HK-2 (cell line): Measurements from ENCODE around the gene SUCLA2.
"Not testable (repeated sequence)": the region's sequence is repeated elsewhere in the genome, so short reads cannot be mapped to it uniquely, and the experiment has no call there.

Experiments
- DNase-seq: peaks from one replicate; pipeline ENCODE4 v3.0.0-alpha.2; 2018; ENCODE audit not compliant: unreplicated experiment

SUCLA2 gene

DNA sequence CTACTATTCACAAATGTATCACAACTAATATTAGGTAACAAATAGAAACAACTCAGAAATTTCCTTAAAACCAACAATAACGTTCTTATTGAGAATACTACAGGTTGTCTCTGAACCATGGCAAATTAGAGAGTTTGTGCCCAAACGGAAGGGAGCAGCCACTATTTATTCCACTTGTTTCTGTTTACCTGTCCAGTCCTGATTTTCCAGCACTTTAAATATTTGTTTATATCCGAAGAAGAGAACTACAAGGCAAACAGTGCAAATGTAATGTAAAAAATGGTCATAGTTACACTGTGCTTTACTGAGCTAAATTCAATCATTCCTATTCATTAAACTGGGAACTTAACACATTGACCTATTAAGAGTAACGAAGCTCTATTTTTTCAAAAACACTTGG lies 9.2 kb downstream of the SUCLA2 start:
- no peak for DNase-seq

DNA sequence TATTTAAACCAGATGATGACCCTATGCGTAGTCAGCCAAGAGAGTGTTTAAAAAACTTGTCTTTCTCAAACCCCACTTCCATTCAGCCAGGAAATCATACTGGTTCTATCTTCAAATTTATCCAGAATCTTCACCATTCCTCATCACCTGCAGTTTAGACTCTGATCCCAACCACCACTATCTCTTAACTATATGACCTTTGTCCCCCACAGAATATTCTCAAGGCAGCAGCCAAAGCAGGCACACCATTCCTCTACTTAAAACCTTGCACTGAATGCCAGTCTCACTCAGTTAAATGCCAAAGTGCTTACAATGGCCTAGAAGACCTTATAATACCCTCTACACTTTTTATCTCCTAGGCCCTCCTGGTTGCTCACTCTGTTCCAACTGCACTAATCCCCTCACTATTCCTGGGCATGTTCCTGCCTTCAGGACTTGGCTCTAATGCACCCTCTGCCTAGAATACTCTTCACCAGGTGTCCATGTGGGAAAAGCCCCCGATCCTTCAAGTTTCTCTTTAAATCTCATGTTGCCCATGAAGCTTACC lies 10.1 kb downstream of the SUCLA2 start:
- no peak for DNase-seq

DNA sequence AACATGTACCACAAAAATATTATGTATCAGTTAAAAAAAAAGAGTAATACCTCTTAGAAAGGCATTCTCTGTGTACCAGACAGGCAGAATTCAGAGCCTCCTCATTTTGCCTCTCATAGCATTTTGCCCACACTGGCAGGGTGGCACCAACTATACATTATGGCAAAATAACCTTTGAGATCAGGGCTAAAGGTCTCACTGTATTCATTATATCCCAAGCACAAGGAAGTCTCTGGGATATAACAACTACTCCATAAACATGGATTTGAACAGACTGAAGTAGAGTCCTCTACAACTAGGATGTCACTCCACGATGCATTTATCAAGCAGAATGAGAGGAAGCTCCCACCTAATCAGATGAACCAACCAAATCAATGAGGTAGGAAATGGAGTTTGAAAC lies 10.6 kb downstream of the SUCLA2 start:
- DNase-seq = no peak

DNA sequence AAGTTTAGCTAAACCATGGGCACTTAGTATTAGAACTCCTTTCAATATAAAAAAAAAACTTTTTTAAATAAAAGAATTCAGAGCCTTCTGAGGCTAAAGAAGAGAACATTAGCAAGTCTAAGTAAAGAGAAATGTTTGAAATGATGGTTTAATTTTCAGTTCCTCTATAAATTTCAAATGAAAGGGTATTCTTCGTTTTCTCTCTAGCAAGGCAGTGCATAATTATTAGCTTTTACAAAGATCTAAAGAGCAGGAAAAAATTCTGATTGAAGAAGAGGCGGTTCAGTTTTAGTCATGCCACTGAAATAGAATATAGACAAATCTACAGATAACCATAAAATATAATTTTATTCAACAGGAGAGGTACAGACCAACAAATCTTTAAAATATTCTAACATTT lies 18.0 kb downstream of the SUCLA2 start:
- no peak for DNase-seq

DNA sequence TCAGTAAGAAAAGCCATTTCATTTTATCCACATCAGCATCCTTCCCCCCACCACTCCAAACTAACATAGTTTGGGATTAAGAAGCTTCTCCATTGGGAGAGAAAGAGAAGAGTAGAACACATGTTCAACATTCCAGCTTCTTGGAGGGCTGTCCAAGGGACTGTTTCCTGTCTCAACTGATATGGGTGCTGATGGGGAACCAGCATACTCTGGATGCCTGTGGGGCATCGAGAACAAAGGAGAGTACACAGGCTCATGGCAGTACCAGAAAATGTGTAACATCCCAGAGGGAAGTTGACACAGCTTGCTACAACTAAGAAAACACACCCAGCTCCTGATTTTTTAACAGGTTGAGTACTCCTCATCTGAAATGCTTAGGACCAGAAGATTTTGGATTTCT lies 24.7 kb downstream of the SUCLA2 start:
- no peak for DNase-seq

DNA sequence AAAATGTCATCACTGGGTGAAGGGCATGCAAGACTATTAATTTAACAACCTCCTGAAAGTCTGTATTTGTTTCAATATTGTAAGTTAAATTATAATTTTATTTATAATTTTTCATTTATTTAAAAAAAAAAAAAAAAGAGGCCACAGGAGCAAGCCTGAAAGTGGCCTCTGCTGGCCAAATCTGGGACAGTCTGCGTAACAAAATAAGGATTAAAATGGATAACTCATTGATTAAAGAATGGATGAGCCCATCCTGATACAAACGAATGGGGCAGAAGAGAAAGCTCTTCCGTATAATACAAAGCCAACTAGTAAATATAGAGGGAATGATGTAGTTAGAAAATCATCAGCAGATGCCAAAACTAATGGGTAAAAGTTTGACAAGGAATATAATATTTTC lies 36.2 kb downstream of the SUCLA2 start:
- no peak for DNase-seq

DNA sequence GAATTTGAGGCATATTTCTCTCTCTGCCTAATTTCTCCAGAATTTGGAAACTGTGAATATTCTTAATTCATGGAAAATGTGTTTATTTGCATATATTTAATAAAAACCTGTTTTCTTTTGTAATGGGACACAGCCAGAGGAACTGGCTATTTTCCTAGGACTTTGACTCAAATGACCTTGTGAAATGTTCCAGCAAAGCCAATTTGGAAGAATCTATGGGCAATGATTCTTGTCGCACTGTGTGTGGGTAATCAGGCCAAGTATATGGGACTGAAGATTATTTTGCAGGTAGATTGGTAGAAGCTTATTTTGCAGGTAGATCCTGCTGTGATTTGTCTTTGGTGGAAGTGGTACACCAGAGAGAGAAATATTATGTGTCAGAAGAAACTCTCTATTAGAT lies 38.8 kb downstream of the SUCLA2 start:
- no peak for DNase-seq

DNA sequence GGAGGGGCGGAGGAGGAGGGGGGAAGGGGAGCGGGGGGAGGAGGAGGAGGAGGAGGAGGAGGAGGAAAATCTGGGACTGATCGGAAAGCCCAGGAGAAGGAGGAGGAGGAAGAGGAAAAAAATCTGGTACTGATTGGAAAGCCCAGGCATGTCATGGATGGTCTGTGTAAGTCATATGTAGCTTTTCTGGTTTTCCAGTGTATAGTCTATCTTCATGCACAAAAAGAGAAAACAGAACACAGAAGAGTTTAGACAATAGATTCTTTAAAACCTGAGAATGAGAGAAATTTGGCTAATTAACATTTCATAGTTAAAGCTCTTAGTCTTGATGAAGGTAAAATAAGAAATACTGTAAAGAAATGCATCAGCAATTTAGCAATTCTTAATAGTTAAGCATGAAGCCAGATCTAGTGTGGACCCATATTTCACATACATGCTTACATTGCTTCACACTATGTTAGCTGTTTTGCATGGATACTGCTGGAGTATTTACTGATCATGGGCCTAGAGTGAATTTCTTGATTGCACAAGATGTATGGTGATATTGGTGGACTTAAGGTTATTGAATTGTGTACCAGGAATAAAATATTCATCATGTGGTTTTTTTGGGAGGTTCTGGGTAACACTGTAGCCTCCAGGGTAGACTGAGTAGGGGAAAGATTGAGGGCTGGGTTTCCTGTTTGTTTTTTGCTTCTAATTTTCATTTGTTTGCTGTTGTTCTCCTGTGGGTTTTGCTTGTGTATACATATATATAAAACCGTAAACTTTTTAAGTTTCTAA lies 41.4 kb downstream of the SUCLA2 start:
- no peak for DNase-seq

DNA sequence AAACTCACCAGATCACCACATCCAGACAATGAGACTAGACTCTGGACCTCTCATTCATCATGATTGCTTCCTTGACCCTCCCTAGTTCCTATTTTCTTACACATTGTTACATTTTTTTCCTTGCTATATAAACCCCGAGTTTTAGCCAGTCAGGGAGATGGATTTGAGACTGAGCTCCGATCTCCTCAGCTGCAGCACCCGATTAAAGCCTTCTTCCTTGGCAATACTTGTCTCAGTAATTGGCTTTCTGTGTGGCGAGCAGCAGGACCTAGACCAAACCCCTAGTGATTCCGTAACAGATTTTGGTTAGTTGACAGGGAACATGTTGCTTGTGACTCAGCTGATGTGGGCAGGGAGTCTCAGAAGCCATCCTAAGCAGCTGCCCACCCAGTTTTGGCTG lies 44.0 kb downstream of the SUCLA2 start:
- no peak for DNase-seq

DNA sequence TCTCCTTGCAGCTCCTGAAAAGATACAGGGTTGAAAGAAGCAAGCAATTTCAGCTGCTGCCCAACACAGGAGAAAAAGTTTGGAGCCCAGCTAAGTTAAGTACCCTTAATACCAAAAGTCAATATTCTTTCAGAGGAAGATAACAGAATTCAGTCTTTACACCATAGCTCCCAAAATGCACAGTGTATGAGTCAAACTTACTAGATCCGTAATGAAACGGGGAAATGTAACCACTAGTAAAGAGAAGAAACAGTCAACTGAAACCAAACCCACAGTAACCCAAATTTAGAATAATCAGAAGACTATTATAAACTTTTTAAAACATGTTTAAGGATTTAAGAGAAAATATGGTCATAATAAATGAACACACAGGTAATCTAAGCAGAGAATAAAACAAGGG lies 45.2 kb downstream of the SUCLA2 start:
- no peak for DNase-seq

DNA sequence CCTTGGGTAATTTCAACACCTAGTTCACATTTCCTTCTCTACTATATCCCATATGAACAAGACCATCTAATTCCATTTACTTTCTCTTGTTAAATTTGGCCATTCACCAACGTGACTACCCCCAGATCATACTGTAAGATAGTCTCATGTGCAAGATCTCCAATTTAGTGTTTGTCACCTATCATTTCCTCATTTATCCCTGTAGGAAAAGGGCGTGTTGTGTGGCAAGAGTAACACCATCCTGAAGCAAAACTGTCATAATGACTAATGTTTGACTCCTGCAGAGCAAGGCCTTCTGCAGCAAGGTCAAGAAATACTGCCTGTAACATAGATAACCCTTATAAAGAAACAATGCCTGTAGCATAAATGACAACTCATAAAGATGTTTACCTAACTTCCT lies 51.3 kb downstream of the SUCLA2 start:
- DNase-seq = no peak

DNA sequence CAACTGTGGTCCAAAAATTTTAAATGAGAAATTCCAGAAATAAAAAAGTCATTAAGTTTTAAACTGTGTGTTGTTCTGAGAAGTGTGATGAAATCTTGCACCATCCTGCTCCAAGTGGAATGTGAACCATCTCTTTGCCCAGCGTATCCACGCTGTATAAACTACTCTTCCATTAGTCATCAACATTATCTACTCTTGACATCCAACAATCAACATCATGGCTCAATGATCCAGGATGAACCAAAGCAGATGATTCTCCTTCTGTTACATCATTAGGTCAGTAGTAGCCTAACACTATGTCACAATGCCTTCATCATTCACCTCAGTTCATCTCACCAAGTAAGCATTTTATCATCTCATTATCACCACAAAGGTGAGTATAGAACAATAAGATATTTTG lies 55.3 kb downstream of the SUCLA2 start:
- no peak for DNase-seq

DNA sequence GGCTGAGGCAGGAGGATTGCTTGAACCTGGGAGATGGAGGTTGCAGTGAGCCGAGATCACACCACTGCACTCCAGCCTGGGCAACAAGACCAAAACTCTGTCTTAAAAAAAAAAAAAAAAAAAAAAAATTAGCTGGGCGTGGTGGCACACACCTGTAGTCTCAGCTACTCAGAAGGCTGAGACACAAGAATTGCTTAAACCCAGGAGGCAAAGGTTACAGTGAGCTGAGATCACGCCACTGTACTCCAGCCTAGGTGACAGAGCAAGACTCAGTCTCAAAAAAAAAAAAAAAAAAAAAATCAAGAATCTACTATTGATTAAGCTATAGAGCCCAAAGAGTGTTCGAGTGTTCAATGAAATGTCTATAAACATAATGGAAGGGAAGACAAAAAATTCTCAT lies 55.9 kb downstream of the SUCLA2 start:
- not testable (repeated sequence) for DNase-seq

DNA sequence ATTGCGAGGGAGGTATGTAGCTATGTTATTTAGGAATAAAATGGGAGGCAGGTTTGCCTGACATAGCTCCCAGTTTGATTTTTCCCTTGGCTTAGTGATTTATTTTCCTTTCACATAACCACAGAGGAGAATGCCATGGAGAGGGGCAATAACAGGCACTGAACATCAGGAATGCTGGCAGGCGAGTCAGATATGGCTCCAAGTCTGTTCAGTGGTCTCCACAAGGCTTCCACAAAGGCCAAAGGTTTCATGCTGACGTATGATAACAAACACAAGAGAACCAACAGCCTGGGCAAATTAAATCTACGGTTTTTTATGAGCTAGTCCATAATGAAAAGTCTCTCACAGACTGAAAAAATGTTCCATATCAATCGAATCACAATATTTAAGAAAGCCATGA lies 66.7 kb downstream of the SUCLA2 start:
- no peak for DNase-seq

DNA sequence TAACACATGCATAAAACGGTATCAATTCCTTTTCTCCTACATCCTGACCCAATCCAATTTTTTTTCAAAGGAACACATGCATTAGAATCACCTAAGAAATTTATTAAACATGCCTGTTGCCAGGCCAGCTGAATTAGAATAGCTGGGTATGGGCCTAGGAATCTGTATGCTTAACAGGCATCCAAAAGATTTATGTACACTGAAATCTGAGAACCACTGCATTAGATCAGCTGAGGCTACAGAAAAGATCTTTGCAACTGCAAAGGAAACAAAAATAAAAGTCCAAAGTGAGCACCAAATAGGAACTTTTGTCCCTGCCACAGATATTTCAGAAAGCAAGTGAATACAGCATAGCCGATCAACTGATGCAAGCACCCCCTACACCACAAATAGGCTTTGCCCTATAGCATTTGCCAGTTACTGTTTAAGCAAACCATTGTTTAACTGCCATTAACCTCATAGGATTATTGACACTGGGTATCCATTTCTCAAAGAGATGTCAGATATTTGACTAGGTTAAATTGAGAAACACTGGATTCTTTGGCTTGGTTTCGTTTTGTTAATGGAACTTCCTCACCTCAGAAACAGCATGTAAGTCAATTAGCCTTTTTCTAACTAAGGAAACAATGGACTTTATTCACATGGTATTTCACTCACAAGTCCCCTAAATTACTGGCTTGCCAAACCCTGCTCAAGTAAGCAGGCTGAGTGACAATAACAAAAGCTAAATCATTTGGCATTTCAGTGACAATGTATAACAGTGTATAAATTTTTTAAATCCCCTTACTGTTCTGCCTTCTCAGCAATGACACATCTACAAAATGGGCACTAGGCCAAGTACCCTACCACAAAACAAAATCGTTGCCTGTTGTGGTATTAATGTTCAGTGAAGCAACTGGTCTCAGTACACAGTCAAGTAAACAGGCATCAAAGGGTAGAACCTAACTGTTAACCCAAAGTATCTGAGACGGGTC lies 67.8 kb downstream of the SUCLA2 start:
- no peak for DNase-seq

DNA sequence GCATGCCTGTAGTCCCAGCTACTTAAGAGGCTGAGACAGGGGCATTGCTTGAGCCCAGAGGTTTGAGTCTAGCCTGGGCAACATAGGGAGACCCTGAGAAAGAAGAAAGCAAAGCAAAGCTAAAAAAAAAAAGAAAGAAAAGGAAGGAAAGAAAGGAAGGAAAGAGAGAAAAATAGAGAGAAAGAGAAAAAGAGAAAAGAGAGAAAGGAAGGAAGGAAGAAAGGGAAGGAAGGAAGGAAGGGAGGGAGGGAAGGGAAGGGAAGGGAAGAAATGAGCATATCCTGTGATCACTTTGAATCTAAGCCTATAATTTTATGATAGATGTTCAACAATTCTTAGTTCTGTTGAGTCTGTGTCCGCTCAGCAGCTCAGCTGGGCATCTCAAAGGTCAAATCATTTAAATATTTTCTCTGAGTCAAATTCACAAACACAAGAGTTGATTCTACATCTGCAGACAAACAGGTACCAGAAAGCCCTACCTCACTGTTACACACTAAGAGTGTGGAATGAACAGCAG lies 70.4 kb downstream of the SUCLA2 start:
- DNase-seq = no peak

DNA sequence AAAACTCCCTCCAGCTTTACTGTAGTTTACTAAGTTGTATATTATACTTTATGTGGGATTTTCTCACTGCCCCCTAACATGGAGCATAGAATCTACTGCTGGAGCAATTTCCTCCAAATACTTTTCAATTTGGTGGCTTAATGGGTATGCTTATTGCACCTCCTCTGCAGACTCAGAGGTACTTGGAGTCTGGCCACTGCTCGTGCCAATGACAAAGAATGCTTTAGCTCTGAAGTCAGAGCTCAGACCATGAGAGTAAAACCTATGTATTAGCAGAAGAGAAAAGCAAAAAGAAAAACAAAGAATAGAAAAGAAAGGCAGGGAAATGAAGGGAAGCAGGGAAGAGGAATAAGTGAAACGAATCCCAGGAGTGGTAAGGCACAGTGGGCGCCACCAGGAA lies 71.9 kb downstream of the SUCLA2 start:
- DNase-seq = no peak

DNA sequence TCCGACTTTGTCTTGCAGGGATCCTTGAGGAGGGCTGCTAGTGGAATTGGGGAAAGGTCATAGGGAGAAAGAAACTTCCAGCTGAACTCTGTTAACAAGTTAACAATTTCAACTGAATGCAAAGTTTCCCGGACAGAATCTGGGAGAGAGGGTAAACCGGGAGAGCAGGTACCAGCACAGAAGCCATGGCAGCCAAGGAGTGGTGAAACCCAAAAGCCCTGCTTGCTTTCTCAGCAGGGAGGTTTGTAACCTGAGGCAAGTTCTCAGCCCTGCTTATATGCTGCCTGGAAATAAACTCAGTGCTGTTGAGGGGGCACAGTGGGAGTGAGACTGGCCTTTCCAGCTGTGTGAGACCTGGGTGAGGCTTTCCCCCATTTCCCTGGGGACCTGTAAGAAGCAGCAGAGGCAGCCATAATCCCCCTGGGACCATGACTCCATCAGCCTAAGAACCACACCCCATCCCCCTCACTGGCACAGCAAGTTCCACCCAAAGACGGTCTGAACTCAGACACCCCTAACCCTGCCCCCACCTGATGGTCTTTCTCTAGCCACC lies 84.0 kb downstream of the SUCLA2 start:
- DNase-seq = no peak

DNA sequence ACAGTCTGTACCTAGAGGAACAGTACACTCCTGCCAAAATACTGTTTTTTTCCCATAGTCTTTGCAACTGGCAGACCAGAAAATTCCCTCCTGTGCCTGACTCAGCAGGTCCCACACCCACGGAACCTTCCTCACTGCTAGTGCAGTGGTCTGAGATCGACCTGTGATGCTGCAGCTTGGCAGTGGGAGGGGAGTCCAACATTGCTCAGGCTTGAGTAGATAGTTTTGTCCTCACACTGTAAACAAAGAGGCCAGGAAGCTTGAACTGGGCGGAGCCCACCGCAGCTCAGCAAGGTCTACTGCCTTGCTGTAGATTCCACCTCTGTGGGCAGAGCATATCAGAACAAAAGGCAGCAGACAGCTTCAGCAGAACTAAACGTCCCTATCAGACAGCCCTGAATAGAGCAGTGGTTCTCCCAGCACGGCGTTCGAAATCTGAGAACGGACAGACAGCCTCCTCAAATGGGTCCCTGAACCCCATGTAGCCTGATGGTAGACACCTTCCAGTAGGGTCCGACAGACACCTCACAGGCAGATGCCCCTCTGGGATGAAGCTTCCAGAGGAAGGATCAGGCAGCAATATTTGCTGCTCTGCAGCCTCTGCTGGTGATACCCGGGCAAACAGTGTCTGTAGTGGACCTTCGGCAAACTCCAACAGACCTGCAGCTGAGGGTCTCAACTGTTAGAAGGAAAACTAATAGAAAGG lies 92.7 kb downstream of the SUCLA2 start:
- DNase-seq = no peak

DNA sequence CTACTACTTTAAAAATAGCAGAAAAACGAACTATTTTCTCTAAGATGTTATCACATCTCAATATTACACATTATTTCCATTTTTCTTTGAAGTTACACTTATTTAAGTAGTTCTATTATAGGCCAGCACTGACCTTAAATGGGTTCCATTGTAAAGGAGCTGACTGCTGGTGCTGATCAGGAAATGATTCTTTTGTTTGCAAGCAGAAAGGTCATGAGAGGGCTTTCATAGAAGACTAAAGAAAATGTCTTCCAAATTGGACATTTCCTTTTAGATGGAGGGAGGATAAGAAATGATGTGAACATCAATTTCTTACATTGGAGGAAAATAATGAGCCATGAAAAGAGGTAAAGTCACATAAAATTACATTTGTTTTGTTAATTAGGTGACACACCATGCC lies 96.2 kb downstream of the SUCLA2 start:
- DNase-seq = no peak

DNA sequence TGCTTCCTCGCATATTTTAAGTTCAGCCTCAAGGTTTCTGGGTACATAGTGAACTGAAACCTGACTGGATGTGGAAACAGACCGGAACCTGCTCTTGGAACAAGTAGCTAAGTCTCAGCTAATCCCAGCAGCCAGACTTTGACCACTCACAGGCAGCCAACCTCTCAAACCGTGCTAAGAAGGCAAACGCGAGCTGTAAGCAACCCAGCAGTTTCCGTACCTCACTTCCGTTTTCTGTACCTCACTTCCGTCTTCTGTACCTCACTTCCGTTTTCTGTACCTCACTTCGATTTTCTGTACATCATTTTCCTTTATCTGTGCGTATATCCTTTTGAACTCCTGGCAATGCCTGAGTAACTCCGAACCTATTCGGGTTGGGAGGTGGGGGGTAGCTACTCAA lies 96.8 kb downstream of the SUCLA2 start:
- DNase-seq = peak; percentile 13

DNA sequence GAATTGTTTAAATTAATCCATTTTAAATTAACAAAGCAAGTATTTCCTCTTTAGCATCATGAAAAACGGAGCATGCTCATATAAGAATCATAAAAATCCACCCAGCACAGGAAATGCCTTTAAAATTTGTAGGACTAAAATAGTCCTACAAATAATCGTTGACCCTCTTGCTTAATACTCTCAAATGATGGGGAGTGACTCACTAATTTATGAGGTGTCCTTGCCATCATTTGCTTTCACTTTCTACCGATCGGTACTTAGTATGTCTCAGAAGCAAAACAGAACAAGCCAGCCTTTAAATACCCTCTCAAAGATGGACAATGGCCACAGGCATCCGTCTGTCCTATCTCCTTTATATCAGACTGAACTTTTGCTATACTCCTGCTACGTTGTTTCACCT lies 97.2 kb downstream of the SUCLA2 start:
- DNase-seq = no peak
